Ectodermal cell (in vitro differentiated cells): ENCODE data around the gene PHF14.
A peak's percentile ranks its signal among the peaks of the same experiment; 100 is the strongest.
"Not testable (repeated sequence)": the region's sequence is repeated elsewhere in the genome, so short reads cannot be mapped to it uniquely, and the experiment has no call there.

ENCODE experiments used
- H3K27ac ChIP-seq: 2 replicates; pipeline ENCODE4 v1.7.0; 2013; ENCODE audit warnings: mild to moderate bottlenecking, low read depth, low read length; ENCODE audit not compliant: insufficient read depth, poor library complexity, severe bottlenecking
- H3K27me3 ChIP-seq: 2 replicates; pipeline ENCODE4 v1.7.0; 2013; ENCODE audit warnings: mild to moderate bottlenecking, low read length; ENCODE audit not compliant: insufficient read depth, control insufficient read depth, poor library complexity, severe bottlenecking
- H3K36me3 ChIP-seq: one replicate; pipeline ENCODE4 v1.7.0; 2013; ENCODE audit warnings: low read length; ENCODE audit not compliant: control insufficient read depth, insufficient read depth
- H3K4me1 ChIP-seq: one replicate; pipeline ENCODE4 v1.7.0; 2013; ENCODE audit warnings: low read length; ENCODE audit not compliant: control insufficient read depth, insufficient read depth
- H3K4me3 ChIP-seq: 2 replicates; pipeline ENCODE4 v1.7.0; 2013; ENCODE audit warnings: low read depth, low read length, control low read depth; ENCODE audit not compliant: insufficient read depth
- H3K9me3 ChIP-seq: 2 replicates; pipeline ENCODE4 v1.7.0; 2013; ENCODE audit warnings: mild to moderate bottlenecking, low read length, moderate library complexity; ENCODE audit not compliant: control insufficient read depth
- WGBS, 2 experiments: methylation state at CpG; one replicate each; pipeline ENCODE4 v1.1.7; 2013; ENCODE audit warnings: missing lambda C conversion rate in 2 of 2; 5-methylcytosine and 5-hydroxymethylcytosine counted together

Gene PHF14

DNA sequence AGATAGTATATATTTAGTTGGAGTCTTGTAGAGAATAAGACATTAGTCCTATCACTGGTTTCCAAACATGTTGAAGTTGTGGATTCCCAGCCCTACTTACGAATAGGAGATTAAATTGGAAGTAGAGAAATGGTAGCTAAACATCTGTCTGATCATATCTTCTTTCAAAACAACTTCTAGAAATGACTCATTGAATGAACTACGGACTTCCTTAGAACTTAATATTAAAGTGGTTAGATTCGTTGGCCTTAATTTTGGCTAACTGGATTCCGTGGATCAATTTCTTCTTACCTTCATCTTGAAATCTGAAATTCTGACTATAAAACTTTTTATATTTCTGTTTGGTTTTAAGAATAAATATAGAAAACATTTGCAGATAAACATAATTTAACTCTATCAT, 3.4 kb downstream of the PHF14 start:
- Histone ChIP-seq H3K9me3 (no peaks in the 10 kb centered on the region), H3K36me3 (no peaks in the 10 kb centered on the region), H3K27ac (no peak overlapping the region), H3K4me3 (no peak overlapping the region), H3K27me3 (no peaks in the 10 kb centered on the region), H3K4me1 (no peaks in the 10 kb centered on the region)
- WGBS, 2 experiments: 100% methylated on average over 3 of the region's 4 CpGs; no CpG with 5 or more reads in 1 of the 2 experiments

GRCh38 chr7:10981317-10981716, 7.6 kb downstream of the PHF14 start:
- H3K4me3 ChIP-seq: no peak overlapping the region
- no peaks in the 10 kb centered on the region for H3K4me1 ChIP-seq
- no peak overlapping the region for H3K27ac ChIP-seq
- WGBS, 2 experiments: 100% methylated on average over 1 to 2 of the region's 3 CpGs
- H3K36me3 ChIP-seq: peaks cover 6% of the 10 kb centered on the region
- H3K27me3 ChIP-seq: no peaks in the 10 kb centered on the region
- H3K9me3 ChIP-seq: no peaks in the 10 kb centered on the region

- peaks cover 23% of the 10 kb centered on the region for H3K36me3 ChIP-seq
- H3K9me3 ChIP-seq, H3K27ac ChIP-seq, H3K27me3 ChIP-seq, H3K4me1 ChIP-seq, H3K4me3 ChIP-seq: not testable (repeated sequence)
- 88 to 93% methylated on average over 5 of the region's 6 CpGs for WGBS, 2 experiments
Observed at GRCh38 chr7:10990748-10991147, 17.1 kb downstream of the PHF14 start.

DNA sequence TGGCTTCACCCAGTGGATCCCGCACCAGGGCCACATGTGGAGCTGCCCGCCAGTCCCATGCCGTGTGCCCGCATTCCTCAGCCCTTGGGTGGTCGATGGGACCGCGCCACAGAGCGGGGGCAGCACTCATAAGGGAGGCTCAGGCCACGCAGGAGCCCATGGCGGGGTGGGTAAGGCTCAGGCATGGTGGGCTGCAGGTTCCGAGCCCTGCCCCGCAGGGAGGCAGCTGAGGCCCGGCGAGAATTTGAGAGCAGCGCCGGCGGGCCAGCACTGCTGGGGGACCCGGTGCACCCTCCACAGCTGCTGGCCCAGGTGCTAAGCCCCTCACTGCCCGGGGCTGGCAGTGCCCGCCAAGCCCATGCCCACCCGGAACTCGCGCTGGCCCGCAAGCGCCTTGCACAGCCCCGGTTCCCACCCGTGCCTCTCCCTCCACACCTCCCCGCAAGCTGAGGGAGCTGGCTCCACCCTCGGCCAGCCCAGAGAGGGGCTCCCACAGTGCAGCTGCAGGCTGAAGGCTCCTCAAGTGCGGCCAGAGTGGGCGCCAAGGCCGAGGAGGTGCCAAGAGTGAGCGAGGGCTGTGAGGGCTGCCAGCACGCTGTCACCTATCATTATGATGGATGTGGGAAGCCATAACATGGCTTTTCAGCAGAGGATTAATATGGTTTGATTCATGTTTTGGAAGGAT, 22.0 kb downstream of the PHF14 start:
- H3K27me3 ChIP-seq, H3K27ac ChIP-seq, H3K9me3 ChIP-seq, H3K4me3 ChIP-seq, H3K4me1 ChIP-seq: not testable (repeated sequence)
- H3K36me3 ChIP-seq: peaks cover 37% of the 10 kb centered on the region
- 94 to 95% methylated on average over 34 of the region's 34 CpGs for WGBS, 2 experiments

DNA sequence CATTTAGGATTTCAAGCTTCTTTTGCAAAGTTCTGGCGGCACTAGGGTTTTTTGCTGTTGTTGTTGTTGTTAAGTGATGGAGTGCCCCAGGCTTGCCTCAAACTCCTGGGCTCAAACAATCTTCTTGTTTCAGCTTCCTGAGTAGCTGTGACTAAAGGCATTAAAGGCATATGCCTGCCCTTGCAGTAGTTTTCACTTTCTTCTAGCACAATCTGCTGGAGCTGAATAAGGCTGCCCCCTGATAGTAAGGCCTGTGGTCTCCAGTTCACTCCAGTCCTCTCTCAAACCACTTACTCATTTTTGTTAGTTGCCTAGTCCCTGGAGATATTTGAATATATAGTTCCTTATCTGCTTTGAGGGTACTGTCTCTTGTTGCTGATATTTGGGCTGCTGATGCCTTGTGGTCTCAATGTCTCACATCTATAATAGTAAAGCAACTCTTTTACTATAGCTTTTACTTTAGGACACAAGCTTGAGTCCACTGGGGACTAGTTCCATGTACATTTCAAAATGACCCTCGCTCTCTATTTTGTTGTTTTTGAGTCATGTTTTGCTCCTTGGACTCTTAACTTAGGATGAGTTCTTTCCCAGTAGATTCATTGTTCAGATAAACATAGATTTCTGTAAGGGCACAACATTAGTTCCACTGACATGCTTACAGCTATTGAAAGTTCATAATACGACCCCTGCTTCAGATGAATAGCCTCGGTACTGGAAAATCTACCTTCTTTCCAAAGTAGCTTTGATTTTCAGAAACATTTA, 25.5 kb downstream of the PHF14 start:
- Histone ChIP-seq H3K4me1 (peaks cover 5% of the 10 kb centered on the region), H3K4me3 (no peak overlapping the region), H3K9me3 (peaks cover 2% of the 10 kb centered on the region), H3K27me3 (no peaks in the 10 kb centered on the region), H3K27ac (peak overlapping the region; percentile 53), H3K36me3 (peaks cover 27% of the 10 kb centered on the region)
- WGBS, 2 experiments: 88 to 92% methylated on average over 4 of the region's 4 CpGs

DNA sequence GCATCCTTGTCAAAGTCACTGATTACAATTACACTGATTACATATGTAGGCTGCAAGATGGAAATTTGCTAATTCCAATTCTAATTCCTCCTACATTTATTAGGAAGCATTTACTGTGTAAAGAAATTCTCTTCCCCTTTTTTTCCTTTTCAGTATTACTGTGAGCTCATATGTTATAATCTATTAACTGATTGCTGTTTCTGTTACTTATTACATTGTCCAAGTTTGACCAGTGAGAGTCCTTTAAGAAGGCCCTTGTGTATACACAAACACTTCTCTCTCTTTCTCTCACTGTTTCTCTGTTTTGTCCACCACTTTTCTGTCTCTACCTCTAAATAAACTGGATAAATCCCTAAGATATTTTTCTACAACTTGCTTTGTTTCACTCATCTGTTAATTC, 31.5 kb downstream of the PHF14 start:
- H3K27ac ChIP-seq: no peak overlapping the region
- H3K36me3 ChIP-seq: no peaks in the 10 kb centered on the region
- H3K4me3 ChIP-seq: no peak overlapping the region
- no peaks in the 10 kb centered on the region for H3K4me1 ChIP-seq
- no peaks in the 10 kb centered on the region for H3K9me3 ChIP-seq
- H3K27me3 ChIP-seq: no peaks in the 10 kb centered on the region

- no peaks in the 10 kb centered on the region for H3K9me3 ChIP-seq
- WGBS, 2 experiments: 89 to 96% methylated on average over 3 of the region's 3 CpGs
- H3K4me3 ChIP-seq: no peak overlapping the region
- no peaks in the 10 kb centered on the region for H3K4me1 ChIP-seq
- no peaks in the 10 kb centered on the region for H3K36me3 ChIP-seq
- no peaks in the 10 kb centered on the region for H3K27me3 ChIP-seq
- H3K27ac ChIP-seq: no peak overlapping the region
Observed at GRCh38 chr7:11006291-11006690, 32.6 kb downstream of the PHF14 start.

GRCh38 chr7:11009631-11010030, 36.0 kb downstream of the PHF14 start:
- no peaks in the 10 kb centered on the region for H3K9me3 ChIP-seq
- 80 to 91% methylated on average over 1 of the region's 1 CpG for WGBS, 2 experiments
- H3K4me3 ChIP-seq: no peak overlapping the region
- H3K36me3 ChIP-seq: no peaks in the 10 kb centered on the region
- H3K27ac ChIP-seq: no peak overlapping the region
- no peaks in the 10 kb centered on the region for H3K4me1 ChIP-seq
- H3K27me3 ChIP-seq: no peaks in the 10 kb centered on the region

- H3K27me3 ChIP-seq: no peaks in the 10 kb centered on the region
- H3K4me1 ChIP-seq: no peaks in the 10 kb centered on the region
- no peak overlapping the region for H3K4me3 ChIP-seq
- H3K9me3 ChIP-seq: no peaks in the 10 kb centered on the region
- WGBS, 2 experiments: 100% methylated on average over 1 of the region's 1 CpG
- peaks cover 13% of the 10 kb centered on the region for H3K36me3 ChIP-seq
- H3K27ac ChIP-seq: no peak overlapping the region
Observed at GRCh38 chr7:11021468-11021867, 47.8 kb downstream of the PHF14 start.

DNA sequence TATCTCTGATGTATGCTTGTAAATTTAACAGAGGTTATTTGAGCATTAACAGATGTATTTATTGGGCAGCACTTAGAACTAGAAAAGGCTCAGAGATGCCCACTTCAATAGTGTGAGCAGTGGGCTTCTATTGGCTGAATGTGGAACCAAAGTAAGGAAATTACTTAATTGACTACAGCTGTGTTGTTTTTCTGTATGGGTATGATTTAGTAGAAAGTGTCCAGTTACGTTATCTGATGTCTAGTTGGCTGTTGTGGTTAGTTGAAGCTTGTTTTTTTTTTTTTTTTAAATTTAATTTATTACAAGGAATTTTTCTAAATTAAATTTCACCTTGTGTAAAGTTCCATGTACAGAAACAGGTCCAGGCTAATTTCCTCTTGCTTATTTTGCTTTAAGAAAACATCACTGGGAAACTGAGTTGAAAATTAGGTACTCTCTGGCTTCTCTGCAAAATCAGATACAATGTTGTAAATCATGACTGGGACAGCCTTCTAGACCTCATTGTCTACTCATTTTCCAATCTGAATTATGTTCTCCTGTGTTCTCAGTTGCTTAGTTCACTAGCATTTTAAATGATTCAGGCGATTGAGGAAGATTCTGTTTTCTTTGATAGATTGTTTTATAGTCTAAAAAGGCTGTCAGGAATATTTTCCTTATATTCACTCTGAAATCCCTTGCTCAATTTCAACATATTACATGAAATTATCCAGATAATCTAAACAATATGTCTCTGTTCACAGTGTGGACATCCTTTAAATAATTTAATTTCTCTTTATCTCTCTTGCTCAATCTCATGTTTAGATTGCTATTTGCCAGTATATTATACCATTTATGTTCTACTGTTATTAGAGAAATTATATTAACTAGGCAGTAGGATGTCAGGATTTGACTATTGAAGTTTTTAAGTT, 53.0 kb downstream of the PHF14 start:
- Histone ChIP-seq H3K27me3 (no peaks in the 10 kb centered on the region), H3K4me1 (no peaks in the 10 kb centered on the region), H3K36me3 (peaks cover 13% of the 10 kb centered on the region), H3K9me3 (no peaks in the 10 kb centered on the region), H3K27ac (no peak overlapping the region), H3K4me3 (no peak overlapping the region)
- 100% methylated on average over 1 to 2 of the region's 2 CpGs for WGBS, 2 experiments
